Osteoblast (primary cell): ENCODE results near the gene SEPTIN10. TPM values are rescaled to one million over a fixed set of nuclear protein-coding genes. Genes with fewer than 3 reads are reported as not detected.
A peak's percentile ranks its signal among the peaks of the same experiment; 100 is the strongest.

Experiments
- DNase-seq: peaks from one replicate; pipeline ENCODE4 v3.0.0; 2011; ENCODE audit warnings: low spot score, mixed read lengths; ENCODE audit not compliant: insufficient read length; ENCODE audit errors: missing footprints
- H2AFZ ChIP-seq: 2 replicates; pipeline ENCODE4 v1.6.0; 2011; ENCODE audit warnings: mild to moderate bottlenecking, low read length
- H3K27ac ChIP-seq: 2 replicates; pipeline ENCODE4 v1.5.1; 2011; ENCODE audit warnings: mild to moderate bottlenecking, low read depth, low read length, moderate library complexity
- H3K27me3 ChIP-seq: 2 replicates; pipeline ENCODE4 v1.6.0; 2012; ENCODE audit warnings: mild to moderate bottlenecking, control low read depth, inconsistent platforms, low read length, moderate library complexity; ENCODE audit not compliant: insufficient read depth
- H3K36me3 ChIP-seq: 2 replicates; pipeline ENCODE4 v1.5.1; 2011; ENCODE audit warnings: mild to moderate bottlenecking, low read length, control low read depth, moderate library complexity; ENCODE audit not compliant: insufficient read depth
- H3K4me1 ChIP-seq: 2 replicates; pipeline ENCODE4 v1.5.1; 2011; ENCODE audit warnings: mild to moderate bottlenecking, low read length, control low read depth, moderate library complexity; ENCODE audit not compliant: insufficient read depth
- H3K4me2 ChIP-seq: 2 replicates; pipeline ENCODE4 v1.6.0; 2011; ENCODE audit warnings: mild to moderate bottlenecking, low read length; ENCODE audit not compliant: insufficient read depth
- H3K4me3 ChIP-seq: fragments of 200-600 bp; sonication (generic); 3 replicates; pipeline ENCODE4 v1.5.1; 2012; ENCODE audit warnings: mild to moderate bottlenecking, low read length, inconsistent platforms; ENCODE audit not compliant: insufficient read depth
- H3K79me2 ChIP-seq: 2 replicates; pipeline ENCODE4 v1.6.0; 2012; ENCODE audit warnings: mild to moderate bottlenecking, low read length, control low read depth, inconsistent platforms; ENCODE audit not compliant: insufficient read depth
- H3K9me3 ChIP-seq: 2 replicates; pipeline ENCODE4 v1.5.1; 2011; ENCODE audit warnings: low read depth, low read length, control low read depth
- H4K20me1 ChIP-seq: 2 replicates; pipeline ENCODE4 v1.6.0; 2012; ENCODE audit warnings: mild to moderate bottlenecking, low read length, control low read depth; ENCODE audit not compliant: insufficient read depth
- total RNA-seq: library from RNA; depleted of rRNA; stranded (reverse); fragments of >200 nt; gene quantifications from 2 replicates; pipeline ENCODE4 v1.2.3, GENCODE V29; 2012
- TF ChIP-seq, protein P1 (sequence below): IDR thresholded peaks from 2 replicates; pipeline ENCODE4 v1.5.1; 2011; ENCODE audit warnings: mild to moderate bottlenecking, low read depth, low read length, moderate library complexity; ENCODE audit errors: extremely low read depth

Gene SEPTIN10
- 101 and 107 TPM in 2 replicates for total RNA-seq

DNA sequence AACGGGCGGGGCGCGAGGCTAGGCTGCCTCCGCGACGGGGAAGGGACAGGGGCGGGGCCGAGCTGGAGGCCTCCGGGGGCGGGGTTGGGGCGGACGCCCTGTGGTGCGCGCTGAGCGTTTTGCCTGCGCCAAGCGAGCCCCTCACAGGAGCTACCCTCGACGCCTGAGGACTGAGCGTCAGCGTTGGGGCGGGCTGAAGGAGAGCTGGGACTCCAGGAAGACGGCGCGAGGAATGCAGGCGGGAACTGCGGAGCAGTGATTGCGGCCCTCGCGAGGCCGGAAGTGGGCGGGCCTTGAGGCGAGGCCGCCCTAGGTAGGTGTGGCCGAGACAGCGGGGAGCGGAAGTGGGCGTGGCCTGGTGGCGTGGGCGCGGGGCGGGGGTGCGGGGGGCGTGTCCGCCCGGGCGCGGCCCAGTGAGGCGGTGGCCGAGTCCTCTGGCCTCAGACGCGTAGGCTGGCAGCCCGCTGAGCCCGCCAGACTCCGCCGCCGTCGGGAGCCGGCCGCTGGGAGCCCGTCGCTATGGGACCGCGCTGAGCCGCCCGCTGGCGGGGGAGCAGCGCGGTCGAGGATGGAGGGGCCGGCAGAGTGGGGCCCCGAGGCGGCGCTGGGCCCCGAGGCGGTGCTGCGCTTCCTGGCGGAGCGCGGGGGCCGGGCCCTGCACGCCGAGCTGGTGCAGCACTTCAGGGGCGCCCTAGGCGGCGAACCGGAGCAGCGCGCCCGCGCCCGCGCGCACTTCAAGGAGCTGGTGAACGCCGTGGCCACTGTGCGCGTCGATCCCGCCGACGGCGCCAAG, at the start of gene SEPTIN10, which contains the start of gene SOWAHC:
Gene SEPTIN10 (minus strand): TSS at position 45 of the 793 bp plus-strand sequence. CDS start 139 bp downstream, outside the sequence.
Gene SOWAHC (plus strand): TSS at position 443 of the 793 bp plus-strand sequence. CDS start 126 bp downstream, at position 569.
- H4K20me1 ChIP-seq: peaks cover 16% of the 10 kb centered on the region
- H3K4me2 ChIP-seq: peak within 1 kb of the TSS; percentile 87
- H3K4me1 ChIP-seq: peaks cover 38% of the 10 kb centered on the region
- H3K27me3 ChIP-seq: no peaks in the 10 kb centered on the region
- H3K79me2 ChIP-seq: peaks cover 61% of the 10 kb centered on the region
- no peaks in the 10 kb centered on the region for H3K36me3 ChIP-seq
- H3K27ac ChIP-seq: peak within 1 kb of the TSS; percentile 92
- H2AFZ ChIP-seq: peak within 1 kb of the TSS; percentile 76
- H3K9me3 ChIP-seq: no peaks in the 10 kb centered on the region
- H3K4me3 ChIP-seq: peak within 1 kb of the TSS; percentile 88
- TF ChIP-seq, protein P1, sequence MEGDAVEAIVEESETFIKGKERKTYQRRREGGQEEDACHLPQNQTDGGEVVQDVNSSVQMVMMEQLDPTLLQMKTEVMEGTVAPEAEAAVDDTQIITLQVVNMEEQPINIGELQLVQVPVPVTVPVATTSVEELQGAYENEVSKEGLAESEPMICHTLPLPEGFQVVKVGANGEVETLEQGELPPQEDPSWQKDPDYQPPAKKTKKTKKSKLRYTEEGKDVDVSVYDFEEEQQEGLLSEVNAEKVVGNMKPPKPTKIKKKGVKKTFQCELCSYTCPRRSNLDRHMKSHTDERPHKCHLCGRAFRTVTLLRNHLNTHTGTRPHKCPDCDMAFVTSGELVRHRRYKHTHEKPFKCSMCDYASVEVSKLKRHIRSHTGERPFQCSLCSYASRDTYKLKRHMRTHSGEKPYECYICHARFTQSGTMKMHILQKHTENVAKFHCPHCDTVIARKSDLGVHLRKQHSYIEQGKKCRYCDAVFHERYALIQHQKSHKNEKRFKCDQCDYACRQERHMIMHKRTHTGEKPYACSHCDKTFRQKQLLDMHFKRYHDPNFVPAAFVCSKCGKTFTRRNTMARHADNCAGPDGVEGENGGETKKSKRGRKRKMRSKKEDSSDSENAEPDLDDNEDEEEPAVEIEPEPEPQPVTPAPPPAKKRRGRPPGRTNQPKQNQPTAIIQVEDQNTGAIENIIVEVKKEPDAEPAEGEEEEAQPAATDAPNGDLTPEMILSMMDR: no peak
- peak; percentile 99 for DNase-seq

DNA sequence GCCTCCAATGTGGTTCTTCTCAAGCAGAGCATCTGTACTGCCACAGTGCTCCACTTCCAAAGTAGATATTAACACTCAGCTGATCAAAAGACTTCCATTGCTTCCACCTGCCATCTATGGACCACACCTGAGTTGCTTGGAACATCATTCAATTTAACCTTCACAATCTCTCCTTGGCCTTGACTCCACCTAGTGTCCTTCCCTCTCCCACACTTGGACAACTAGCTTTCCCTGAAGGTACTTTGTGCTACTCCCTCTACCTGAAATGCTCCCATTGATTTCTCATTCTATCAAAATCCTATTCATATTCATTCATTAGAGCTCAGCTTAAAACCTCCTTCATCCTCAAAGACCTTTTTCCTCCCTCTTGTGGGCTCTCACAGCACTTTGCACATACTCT, 49.1 kb upstream of the SEPTIN10 start:
- Histone ChIP-seq H3K36me3 (no peaks in the 10 kb centered on the region), H3K27me3 (no peaks in the 10 kb centered on the region), H3K79me2 (no peaks in the 10 kb centered on the region), H2AFZ (no peak overlapping the region), H4K20me1 (no peaks in the 10 kb centered on the region), H3K27ac (no peak overlapping the region), H3K4me2 (no peak overlapping the region), H3K4me1 (peaks cover 7% of the 10 kb centered on the region), H3K9me3 (no peaks in the 10 kb centered on the region), H3K4me3 (no peak overlapping the region)
- TF ChIP-seq, protein P1: peak; percentile 21
- DNase-seq: no peak

DNA sequence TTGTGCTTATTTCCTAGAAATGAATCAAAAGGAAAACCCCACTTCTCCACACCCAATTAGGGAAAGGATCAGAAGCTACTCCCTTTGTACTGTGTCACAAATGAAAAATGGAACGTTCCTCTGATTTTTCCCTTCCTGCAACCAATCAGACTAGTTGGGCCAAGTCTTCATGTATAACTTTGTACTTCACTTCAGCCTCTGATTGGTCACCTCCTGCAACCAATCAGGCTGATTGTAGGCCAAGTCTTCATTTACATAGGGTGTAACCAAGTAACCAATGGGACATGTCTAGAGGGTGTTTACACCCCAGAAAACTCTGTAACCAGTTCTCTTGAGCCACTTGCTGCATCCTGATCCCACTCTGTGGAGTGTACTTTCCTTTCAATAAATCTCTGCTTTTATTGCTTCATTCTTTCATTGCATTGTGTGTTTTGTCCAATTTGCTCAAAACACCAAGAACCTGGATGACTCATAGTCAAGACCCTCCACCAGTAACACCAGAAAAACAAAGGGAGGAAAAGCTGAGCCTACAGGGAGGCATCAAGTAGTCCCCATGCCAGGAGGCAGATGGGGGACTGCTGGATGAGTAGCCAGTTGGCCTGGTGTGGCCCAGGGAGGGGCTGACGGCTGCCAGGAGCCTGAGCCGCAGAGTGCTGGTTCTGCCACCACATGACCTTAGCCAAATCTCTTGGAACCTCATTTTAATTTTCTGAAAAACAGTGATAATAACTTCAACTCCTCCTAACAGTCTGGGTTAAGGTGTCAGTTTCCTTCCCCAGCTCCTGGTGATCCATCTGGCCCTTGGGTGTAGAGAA, 46.5 kb upstream of the SEPTIN10 start:
- TF ChIP-seq, protein P1: no peak
- no peaks in the 10 kb centered on the region for H3K36me3 ChIP-seq
- no peak overlapping the region for H2AFZ ChIP-seq
- H3K4me2 ChIP-seq: no peak overlapping the region
- H3K9me3 ChIP-seq: no peaks in the 10 kb centered on the region
- peak; percentile 18 for DNase-seq
- peaks cover 7% of the 10 kb centered on the region for H3K4me1 ChIP-seq
- H3K4me3 ChIP-seq: no peak overlapping the region
- H3K27me3 ChIP-seq: no peaks in the 10 kb centered on the region
- H3K27ac ChIP-seq: no peak overlapping the region
- no peaks in the 10 kb centered on the region for H4K20me1 ChIP-seq
- no peaks in the 10 kb centered on the region for H3K79me2 ChIP-seq
